ENCODE data around the gene TNS3.

DNA sequence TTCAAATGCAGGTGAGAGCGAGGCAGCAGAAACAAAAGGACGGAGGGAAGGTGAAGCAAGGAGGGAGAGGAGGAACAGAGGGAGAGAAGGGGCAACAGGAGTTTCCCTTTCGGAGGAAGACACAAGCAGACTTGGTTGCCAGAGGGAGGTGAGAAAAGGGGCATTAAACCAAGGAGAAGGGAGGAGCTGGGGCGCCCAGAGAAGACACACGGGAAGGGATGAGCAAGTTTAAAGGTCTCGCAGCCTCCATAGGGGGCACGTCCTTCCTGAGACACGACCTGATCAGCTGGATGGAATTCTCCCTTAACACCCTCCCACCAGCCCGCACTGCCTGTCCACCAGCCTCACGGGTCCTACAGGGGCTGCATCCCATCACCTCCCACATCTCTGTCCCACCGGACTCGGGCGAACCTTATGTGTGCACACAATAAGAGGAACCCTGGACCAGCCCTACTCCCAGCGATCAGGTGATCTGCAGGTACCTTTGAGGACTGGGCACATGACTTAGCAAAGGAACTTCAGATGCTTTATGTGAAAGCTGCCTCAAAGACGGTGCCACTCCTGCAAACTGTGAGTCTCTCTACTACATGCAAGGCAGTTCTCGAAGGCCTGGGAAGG is 251.2 kb downstream of the TNS3 start:
- no peak for TF ChIP-seq POLR2A (IDR thresholded peaks at IDR 0.05)
- TF ChIP-seq, protein P1, sequence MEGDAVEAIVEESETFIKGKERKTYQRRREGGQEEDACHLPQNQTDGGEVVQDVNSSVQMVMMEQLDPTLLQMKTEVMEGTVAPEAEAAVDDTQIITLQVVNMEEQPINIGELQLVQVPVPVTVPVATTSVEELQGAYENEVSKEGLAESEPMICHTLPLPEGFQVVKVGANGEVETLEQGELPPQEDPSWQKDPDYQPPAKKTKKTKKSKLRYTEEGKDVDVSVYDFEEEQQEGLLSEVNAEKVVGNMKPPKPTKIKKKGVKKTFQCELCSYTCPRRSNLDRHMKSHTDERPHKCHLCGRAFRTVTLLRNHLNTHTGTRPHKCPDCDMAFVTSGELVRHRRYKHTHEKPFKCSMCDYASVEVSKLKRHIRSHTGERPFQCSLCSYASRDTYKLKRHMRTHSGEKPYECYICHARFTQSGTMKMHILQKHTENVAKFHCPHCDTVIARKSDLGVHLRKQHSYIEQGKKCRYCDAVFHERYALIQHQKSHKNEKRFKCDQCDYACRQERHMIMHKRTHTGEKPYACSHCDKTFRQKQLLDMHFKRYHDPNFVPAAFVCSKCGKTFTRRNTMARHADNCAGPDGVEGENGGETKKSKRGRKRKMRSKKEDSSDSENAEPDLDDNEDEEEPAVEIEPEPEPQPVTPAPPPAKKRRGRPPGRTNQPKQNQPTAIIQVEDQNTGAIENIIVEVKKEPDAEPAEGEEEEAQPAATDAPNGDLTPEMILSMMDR (IDR thresholded peaks at IDR 0.05): no peak
